SIG-M5 treated with dmso at 0.1 percent for 504 hours (cell line): ENCODE data around the gene EIF4G2.

Source experiments
- DNase-seq: peaks from one replicate; lab custom pipeline; 2025; ENCODE audit not compliant: unreplicated experiment; lab: John Stamatoyannopoulos, UW

EIF4G2 gene

DNA sequence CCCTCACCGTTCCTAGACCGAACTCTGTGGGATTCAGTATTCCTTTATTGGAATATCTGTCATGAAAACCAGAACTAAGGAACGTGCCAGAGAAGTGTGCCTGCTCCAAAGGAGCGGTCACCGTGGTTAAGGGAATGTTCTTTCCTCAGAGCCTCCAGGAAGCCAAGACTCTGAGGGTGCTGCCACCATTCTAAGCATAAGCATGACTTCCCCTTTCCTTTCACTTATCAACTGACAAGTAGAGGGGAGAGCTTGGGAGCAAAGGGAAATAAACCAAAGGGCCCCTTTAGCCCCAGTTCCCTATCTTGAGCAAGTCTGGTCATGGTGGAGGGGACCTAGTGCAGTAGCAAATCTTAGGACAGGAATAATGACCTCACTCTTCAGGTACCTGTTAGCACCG is 30.9 kb downstream of the EIF4G2 start:
- DNase-seq: peak; percentile 57

DNA sequence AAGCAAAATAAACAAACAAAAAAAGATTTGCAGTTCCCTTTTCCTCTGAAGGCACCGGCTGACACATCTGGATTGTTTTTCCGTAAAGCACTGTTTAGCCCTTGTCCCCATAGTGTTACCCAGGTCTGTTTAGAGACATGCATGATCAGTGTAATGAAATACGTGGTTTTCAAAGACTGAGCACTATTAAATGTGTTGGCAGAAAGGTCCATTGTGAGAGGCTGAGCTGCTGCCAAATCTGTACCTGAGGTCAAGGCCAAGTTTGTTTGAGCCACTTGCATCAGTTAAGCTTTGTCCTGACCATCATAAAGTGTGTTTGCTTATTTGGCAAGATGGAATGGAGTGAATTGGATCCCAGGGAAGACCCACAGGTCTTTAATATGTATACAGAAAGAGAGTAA is 31.3 kb downstream of the EIF4G2 start:
- no peak for DNase-seq

DNA sequence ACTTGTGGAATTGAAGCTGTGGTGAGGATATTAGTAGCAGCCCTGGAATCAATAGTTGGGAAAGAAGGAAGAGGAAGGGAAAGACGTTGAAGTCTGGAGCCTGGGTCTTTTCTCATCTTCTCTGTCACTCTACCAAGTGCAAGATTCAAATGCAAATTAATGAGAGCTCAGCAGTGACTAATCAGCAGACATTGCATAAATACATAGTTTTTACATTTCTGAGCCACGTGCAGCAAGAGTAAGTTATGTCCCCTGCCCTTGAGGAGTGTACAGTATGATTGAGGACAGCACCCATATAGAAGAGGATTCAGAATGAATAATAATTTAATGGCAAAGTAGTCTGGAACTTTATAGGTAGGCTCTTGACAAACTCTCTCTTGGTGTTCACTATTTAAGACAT is 33.9 kb downstream of the EIF4G2 start:
- no peak for DNase-seq

DNA sequence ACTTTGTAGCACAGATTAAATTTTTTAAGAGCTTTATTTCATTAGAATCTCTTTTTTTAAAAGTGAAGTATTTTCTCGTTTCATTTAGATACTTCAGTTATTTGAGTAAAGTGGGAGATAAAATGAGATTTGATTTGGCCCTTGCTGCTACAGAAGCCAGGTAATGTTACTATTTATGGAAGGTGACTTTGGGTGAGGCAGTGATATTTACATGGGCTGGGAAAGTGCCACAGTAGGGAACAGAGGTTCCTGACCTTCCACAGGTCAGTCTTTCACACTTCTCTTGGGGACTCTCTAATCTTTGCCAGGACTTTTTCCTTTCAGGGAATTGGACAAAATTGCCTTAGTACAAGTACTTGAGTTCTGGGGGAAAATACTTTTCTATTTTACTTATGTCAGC is 37.3 kb downstream of the EIF4G2 start:
- DNase-seq: no peak

DNA sequence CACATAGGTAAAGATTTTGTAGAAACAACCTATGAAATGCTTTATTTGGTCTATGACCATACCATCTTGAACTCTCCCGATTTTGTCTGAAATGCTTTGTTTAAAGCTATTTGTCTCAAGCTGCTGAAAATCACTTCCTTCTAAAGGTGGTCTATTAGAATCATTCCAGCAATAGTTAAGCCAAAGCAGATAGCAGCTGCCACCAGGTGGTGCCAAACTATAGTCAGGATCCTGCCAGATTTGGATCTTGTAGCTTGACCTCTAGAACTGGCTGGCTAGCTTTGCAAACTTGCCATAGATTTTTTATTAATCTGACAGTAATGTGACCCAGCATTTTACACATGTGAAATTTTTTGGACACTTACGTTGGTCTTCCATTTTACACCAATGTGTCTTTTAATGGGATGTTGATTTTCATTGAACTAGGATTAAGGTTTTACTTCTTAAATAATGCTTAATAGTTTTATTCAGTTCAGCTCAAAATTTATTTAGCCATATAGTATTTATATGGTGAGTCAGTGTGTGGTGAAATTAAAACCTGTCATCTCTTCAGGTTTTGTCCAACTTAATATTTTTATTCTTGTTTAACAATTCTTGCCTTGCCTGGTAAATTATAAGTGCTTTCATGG is 38.0 kb downstream of the EIF4G2 start:
- DNase-seq: peak; percentile 27

DNA sequence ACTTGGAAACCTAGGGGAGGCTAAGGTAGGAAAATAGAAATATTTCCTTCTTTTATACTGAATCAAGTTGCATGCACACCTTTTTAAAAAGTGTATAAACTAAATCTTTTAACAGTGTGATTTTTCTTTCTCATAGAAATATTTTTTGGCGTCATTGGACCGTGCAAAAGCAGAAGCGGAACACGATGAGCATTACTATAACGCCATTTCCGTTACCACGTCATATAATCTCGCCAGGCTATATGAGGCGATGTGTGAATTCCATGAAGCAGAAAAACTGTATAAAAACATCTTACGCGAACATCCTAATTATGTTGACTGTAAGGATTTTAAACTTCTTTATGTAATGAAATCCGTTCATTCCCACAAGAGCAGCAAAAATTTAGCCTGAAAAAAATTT is 44.3 kb downstream of the EIF4G2 start:
- no peak for DNase-seq

DNA sequence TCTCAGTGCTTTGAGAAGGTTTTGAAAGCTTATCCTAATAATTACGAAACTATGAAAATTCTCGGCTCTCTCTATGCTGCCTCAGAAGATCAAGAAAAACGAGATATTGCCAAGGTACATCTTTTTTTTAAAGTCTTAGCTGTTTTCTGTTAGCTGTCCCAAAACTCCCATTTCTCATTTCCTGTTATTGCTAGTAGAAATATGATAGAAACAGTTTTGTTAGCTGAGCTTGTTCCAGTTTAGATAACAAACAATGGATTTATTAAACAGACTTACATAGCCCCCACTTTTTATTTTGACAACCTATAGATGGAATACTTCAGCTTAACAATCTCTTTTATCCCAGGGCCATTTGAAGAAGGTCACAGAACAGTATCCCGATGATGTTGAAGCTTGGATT is 45.0 kb downstream of the EIF4G2 start:
- no peak for DNase-seq

DNA sequence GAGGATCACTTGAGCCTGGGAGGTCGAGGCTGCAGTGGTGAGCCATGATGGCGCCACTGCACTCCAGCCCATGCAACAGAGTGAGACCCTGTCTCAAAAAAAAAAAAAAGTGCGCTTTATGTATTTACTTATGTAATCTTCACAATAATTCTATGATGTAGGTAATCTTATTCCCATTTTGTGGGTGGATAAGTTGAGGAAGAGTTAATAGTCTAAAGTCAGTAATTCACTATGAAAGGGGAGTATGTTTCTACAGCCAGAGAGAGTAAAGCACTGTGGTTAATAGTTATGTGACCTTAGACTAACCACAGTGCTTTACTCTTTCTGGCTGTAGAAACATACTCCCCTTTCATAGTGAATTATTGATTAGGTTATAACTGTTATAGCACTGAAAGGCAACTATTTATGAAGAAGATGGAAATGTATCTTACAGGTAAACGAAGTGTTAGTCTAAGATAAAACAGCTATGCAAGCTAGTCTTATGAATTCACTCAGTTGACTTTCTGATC is 45.8 kb downstream of the EIF4G2 start:
- DNase-seq: no peak

DNA sequence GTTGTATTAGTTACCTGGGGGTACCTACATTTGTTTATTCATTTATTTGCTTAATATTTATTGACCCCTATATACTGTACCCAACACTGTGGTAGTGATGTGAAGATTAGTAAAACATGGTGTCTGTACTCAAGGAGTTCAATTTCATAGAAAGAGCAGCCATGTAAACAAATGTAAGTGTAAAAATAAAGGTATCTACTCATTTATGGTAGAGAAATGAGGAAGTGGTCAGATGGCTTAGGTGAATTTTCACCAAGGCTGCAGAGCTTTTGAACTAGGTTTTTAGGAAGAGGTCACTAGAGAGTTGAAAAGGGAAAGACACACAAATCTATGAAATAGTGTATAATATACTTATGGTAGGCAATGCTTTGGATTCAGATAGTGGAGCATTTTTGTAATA is 46.5 kb downstream of the EIF4G2 start:
- no peak for DNase-seq

DNA sequence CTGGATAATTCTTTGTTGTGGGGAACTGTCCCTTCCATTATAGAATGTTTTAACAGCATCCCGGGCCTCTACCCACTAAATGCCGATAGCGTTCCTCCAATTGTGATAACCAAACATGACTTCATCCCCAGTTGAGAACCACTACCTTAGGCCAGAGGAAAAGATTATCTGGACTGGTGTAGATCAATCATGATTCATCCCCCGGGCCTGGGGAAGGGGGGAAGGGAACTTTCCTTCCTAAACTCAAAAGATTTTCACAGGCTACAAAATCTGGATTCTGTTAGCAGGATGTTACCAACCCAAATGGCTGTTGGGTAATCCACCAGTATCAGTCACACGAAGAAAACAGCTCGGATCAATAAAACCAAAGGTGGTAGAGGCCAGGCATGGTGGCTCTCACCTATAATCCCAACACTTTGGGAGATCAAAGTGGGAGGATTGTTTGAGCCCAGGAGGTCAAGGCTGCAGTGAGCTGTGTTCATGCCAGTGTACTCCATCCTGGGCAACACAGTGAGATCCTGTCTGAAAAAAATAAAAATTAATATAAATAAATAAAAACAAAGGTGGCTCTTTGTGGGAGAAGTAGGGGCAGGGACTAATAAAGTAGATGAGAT is 47.5 kb downstream of the EIF4G2 start:
- no peak for DNase-seq

DNA sequence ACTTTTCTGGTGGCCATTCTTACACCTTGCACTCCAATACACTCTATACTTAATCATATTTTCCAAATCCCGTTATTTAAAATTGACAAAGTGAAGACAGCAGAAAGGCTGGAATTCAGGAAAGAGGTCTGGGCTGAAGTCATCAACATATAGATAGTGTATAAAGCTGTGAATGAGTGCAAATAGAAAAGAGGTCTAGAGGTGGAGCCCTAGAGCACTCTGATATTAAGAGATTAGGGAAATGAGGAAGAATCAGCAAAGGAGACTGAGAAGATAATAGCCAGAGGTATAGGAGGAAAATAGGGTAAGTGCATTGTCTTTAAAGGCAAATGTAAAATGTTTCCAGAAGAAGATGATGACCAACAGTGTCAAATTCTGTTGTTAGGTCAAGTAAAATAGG is 49.8 kb downstream of the EIF4G2 start:
- DNase-seq: peak; percentile 39

DNA sequence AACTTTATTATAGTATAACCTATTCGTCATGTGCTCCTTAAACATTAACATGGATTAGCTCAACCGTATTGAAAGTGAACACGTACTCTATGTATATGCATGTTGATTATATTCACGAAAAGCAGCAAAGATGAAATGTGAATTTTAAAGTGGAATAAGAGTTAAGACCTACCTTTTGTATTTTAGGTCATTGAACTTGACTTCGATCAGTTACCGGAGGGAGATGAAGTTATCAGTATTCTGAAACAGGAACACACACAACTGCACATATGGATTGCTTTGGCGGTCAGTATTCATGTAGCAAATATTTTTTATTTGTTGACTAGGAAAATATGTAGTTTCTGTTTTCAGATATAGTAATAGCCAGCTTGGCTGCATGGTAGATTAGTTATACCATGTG is 56.2 kb downstream of the EIF4G2 start:
- no peak for DNase-seq

DNA sequence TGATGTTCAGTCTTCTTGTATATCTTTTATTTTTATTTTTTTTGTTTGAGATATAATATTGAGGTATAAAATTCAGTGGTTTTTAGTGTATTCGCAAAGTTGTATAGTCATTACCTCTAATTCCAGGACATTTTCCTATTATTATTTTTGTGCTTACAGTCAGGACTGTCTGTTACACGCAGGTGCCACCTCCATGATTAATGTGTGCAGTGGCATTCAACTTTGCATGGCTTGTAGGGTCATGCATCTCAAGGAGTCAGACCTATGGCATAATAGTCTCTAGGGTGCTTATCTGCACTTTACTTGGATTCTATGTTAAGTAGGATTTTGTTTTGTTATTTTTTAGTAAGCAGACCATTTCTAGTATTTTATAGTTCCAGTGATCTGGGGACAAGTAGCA is 56.7 kb downstream of the EIF4G2 start:
- DNase-seq: no peak

DNA sequence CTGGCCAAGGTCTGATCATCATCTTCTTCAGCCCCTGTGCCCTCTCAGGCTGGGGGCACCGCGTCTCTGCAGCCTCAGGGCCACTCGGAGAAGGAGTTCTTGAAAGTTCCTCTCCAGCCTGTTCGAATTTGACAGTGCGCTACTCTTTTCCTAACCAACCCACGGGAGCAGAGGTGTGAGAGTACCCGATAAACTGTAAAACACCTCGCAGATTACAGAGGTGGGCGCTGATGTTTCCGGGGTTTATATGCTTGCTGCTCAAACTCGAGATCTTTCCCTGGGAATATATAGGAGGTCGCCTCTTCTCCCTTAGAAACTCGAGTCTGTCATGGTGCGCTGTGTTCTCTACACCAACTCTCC is 57.2 kb downstream of the EIF4G2 start:
- no peak for DNase-seq

DNA sequence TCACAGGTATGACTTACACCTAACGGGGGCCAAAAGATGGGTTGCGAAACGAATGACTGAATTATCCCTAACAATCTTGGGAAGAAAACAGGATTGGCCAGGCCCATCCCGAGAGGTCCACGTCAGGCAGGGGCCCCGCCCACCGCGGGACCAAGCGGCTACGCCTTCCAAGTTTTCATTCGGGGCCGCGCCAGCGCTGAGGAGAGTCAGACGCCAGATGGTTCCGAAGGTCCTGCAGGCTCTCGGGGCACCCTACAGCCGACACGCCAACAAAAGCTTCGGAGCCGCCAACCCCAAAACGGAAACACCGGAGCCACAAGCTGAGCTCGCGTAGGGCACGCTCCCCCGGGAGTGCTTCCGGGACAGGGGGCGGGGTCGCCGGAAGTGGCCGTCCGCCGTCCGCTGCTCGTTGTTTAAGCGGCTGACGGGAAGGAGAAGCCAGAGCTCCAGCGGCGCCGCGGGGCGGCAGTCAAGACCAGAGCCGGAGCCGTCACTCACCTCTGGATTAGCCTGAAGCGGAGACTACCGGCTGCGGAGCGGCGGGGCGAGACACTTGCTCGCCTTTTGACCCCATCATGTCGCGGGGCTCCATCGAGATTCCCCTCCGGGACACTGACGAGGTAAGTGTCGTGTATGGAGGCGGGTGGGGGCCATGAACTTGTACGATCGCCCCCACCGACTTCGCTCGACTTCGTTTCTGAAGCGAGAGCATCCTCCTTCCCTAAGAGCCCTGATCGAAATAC is 57.7 kb downstream of the EIF4G2 start, which contains the start of gene CTR9:
TSS of gene CTR9 (plus strand) at position 409 of the 743 bp plus-strand sequence. CDS start at position 576, 167 bp downstream.
- DNase-seq: peak; percentile 81

DNA sequence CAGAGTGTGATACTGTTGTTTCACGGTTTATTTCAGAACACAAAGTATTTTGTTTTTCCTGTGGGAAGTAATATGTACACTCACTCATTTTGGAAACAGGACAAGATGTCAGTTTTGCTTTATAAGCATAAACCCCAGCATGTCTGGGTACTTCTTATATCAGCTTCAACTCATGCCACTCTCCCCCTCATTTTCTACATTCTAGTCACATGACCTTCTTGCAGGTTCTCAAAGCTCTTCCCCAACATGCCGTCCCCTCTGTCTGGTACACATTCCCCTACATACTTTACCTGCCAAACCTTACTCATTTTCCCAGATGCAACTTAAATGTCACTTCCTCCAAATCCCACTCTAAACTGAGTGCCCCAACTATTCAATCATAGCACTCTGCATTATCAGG is 59.2 kb downstream of the EIF4G2 start:
- DNase-seq: no peak

DNA sequence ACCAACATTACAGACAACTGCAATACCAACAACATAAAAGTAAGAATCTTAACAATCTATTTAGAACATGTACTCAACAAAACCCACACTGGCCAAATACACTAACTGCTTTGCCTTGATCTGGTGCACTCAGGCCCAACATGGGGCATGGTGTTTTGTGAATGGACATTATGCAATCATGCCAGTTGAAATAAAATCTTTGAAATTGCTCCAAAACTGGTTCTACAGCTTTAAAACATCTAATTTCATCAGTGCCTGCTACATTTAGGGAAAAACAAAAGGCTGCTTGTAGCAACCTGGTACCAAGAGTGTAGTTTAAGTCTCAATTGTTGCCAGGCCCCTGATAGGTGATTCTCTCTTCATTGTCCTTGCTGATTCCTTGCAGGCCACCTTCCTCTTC is 61.0 kb downstream of the EIF4G2 start:
- no peak for DNase-seq
